AG09319 (cell line): ENCODE data around the gene HMGN3.

Experiments used
- DNase-seq: peaks from one replicate; pipeline ENCODE4 v3.0.0-alpha.2; 2010; ENCODE audit warnings: low read depth; ENCODE audit errors: extremely low read depth
- CTCF ChIP-seq: IDR thresholded peaks from 2 replicates; pipeline ENCODE4 v1.5.1; 2011; ENCODE audit warnings: low read depth, mild to moderate bottlenecking, inconsistent platforms, low read length, moderate library complexity

Gene HMGN3

GRCh38 chr6:79234150-79235022, at the start of gene HMGN3:
TSS of gene HMGN3 (minus strand) at chr6:79234682.
- peak; percentile 3; the same call in 1 of the 2 replicates for TF ChIP-seq CTCF
- peak; percentile 79 for DNase-seq

DNA sequence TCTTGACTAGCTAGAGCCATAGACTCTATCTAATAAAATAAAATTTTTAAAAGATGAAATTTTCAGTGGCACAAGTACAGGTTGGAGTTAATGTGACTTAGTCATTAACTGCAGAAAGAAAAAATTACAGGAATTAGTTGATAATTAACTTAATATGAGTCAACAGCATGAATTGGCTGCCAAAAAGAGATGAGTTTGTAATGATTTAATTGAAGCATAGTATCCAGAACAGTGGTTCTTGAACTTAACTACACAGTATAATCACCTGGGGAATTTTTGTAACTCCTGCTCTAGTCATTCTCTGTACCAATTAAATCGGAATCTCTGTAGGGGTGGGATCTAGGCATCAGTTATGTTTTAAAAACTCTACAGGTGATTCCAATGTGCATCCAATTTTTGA, 46.3 kb upstream of the HMGN3 start:
- no peak for TF ChIP-seq CTCF
- DNase-seq = no peak

DNA sequence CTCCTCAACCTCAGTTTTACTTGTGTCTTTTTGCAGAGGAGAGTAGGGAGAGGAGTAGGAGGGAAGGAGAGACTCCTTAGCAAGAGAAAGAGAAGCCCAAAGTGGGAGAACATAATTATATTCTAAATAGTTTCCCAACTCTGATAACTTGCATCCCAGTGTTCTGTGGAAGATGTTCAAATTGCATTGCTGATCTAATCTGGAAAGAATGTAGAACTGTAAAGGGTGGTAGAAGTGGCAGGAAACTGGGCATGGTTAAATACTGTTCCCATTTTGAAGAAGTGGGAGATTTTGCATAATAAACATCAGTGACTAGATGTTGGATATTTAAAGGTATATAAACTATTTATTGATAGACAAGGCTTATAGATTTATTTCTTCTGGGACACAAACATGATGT, 42.6 kb upstream of the HMGN3 start:
- DNase-seq = no peak
- no peak for TF ChIP-seq CTCF

- peak; percentile 54 for DNase-seq
- TF ChIP-seq CTCF = no peak
Measured at GRCh38 chr6:79269877-79270276, 35.4 kb upstream of the HMGN3 start.

- no peak for TF ChIP-seq CTCF
- no peak for DNase-seq
Measured at GRCh38 chr6:79267128-79267527, 32.6 kb upstream of the HMGN3 start.

DNA sequence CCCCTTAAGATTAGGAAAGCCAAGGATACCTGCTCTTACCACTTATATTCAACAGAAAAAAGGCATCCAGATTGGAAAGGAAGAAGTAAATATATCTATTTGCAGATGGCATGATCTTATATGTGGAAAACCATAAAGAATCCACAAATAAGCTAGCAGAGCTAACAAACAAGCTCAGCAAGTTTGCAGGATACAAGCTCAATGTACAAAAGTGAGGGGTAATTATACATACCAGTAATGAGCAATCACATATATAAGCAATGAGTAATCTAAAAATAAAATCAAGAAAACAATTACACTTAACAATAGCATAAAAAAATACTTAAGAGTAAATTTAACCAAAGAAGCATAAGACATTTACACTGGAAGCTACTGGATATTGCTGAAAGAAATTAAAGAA, 31.6 kb upstream of the HMGN3 start:
- no peak for DNase-seq
- no peak for TF ChIP-seq CTCF

- no peak for TF ChIP-seq CTCF
- DNase-seq = no peak
Measured at GRCh38 chr6:79263359-79263758, 28.9 kb upstream of the HMGN3 start.
